H1 (cell line): ENCODE results near the gene ROR1. TPM values are rescaled to one million over a fixed set of nuclear protein-coding genes. Genes with fewer than 3 reads are reported as not detected.

Experiments
- CTCF ChIA-PET: fragments of 300-600 bp; sonication (Branson Sonifier 250); formaldehyde crosslinking; loops from one replicate; lab custom pipeline; 2021; ENCODE audit not compliant: partially characterized antibody; lab: Charles Lee
- POLR2A ChIA-PET: fragments of 300-600 bp; sonication (Branson Sonifier 250); formaldehyde crosslinking; loops from one replicate; lab custom pipeline; 2021; ENCODE audit warnings: inconsistent platforms; ENCODE audit not compliant: partially characterized antibody; lab: Charles Lee
- DNase-seq, 2 experiments: peaks; one replicate each; pipeline versions ENCODE4 v3.0.0 to v3.0.0-alpha.2; 2010 to 2022; ENCODE audit warnings: low spot score in 2 of 2, low read depth in 1 of 2, mixed read lengths in 1 of 2
- FAIRE-seq: peaks from 2 replicates; lab custom pipeline; 2011; peaks lifted over from hg19 to GRCh38; lab: Jason Lieb, UNC
- H2AFZ ChIP-seq: 2 replicates; pipeline ENCODE4 v1.8.1; 2012; ENCODE audit warnings: low read length, inconsistent platforms
- H2AK5ac ChIP-seq: 2 replicates; pipeline ENCODE4 v1.6.1; 2013; ENCODE audit warnings: low read depth, low read length
- H2BK120ac ChIP-seq: replicated peaks from 2 replicates; pipeline ENCODE3; 2013; ENCODE audit warnings: low read depth, low read length, inconsistent platforms
- H2BK12ac ChIP-seq: 2 replicates; pipeline ENCODE4 v1.6.1; 2013; ENCODE audit warnings: low read depth, low read length
- H2BK15ac ChIP-seq: 2 replicates; pipeline ENCODE4 v1.6.1; 2013; ENCODE audit warnings: low read length
- H2BK20ac ChIP-seq: 2 replicates; pipeline ENCODE4 v1.6.1; 2013; ENCODE audit warnings: low read length
- H2BK5ac ChIP-seq: 2 replicates; pipeline ENCODE4 v1.6.1; 2013; ENCODE audit warnings: low read depth, low read length
- H3K14ac ChIP-seq: 2 replicates; pipeline ENCODE4 v1.6.1; 2013; ENCODE audit warnings: inconsistent platforms; ENCODE audit not compliant: insufficient read length
- H3K18ac ChIP-seq: 2 replicates; pipeline ENCODE4 v1.6.1; 2013; ENCODE audit warnings: low read length; ENCODE audit errors: extremely low read depth
- H3K23ac ChIP-seq: 2 replicates; pipeline ENCODE4 v1.6.1; 2013; ENCODE audit warnings: inconsistent platforms; ENCODE audit not compliant: insufficient read length
- H3K23me2 ChIP-seq: 2 replicates; pipeline ENCODE4 v1.6.1; 2013; ENCODE audit warnings: low read depth, low read length
- H3K27ac ChIP-seq: 2 replicates; pipeline ENCODE4 v1.6.1; 2011; ENCODE audit warnings: low read depth, low read length, inconsistent platforms
- H3K27me3 ChIP-seq, 4 experiments: replicated peaks in 1 of 4; 1 replicate in 1 of 4; 2 replicates in 3 of 4; pipeline versions ENCODE4 v1.6.1 to v1.8.1; 2011 to 2013; ENCODE audit warnings: low read length in 3 of 4, mild to moderate bottlenecking in 3 of 4, inconsistent platforms in 2 of 4, mixed read lengths in 2 of 4, moderate library complexity in 1 of 4; ENCODE audit not compliant: control insufficient read depth in 3 of 4, insufficient read depth in 3 of 4; ENCODE audit errors: extremely low read depth in 1 of 4
- H3K36me3 ChIP-seq, 4 experiments: 2 replicates each; pipeline versions ENCODE4 v1.6.1 to v1.8.1; 2011 to 2013; ENCODE audit warnings: mild to moderate bottlenecking in 4 of 4, low read length in 3 of 4, moderate library complexity in 2 of 4, control low read depth in 1 of 4, inconsistent platforms in 1 of 4; ENCODE audit not compliant: insufficient read depth in 4 of 4, control insufficient read depth in 2 of 4
- H3K4ac ChIP-seq: replicated peaks from 2 replicates; pipeline ENCODE3; 2013; ENCODE audit warnings: low read length, low read depth, mixed read lengths, inconsistent platforms; ENCODE audit not compliant: insufficient read length
- H3K4me1 ChIP-seq, 4 experiments: replicated peaks in 1 of 4; 1 replicate in 1 of 4; 2 replicates in 3 of 4; pipeline versions ENCODE4 v1.6.1 to v1.8.1; 2011 to 2013; ENCODE audit warnings: low read length in 3 of 4, inconsistent platforms in 2 of 4, mixed read lengths in 1 of 4; ENCODE audit not compliant: insufficient read depth in 4 of 4, control insufficient read depth in 3 of 4
- H3K4me2 ChIP-seq, 2 experiments: 2 replicates each; pipeline versions ENCODE4 v1.6.1 to v1.8.1; 2011 to 2013; ENCODE audit warnings: low read depth in 2 of 2, low read length in 2 of 2, control low read depth in 1 of 2, inconsistent platforms in 1 of 2, mild to moderate bottlenecking in 1 of 2; ENCODE audit not compliant: insufficient read depth in 1 of 2
- H3K4me3 ChIP-seq, 4 experiments: fragments of 200-600, 300-600 bp in 1 of 4; sonication (generic), shearing (Covaris generic), sonication (Bioruptor Twin) in 1 of 4; 2 replicates each; pipeline versions ENCODE4 v1.5.1 to v1.8.1; 2011 to 2016; ENCODE audit warnings: low read length in 4 of 4, low read depth in 3 of 4, control low read depth in 2 of 4, inconsistent platforms in 2 of 4, mild to moderate bottlenecking in 2 of 4, mixed read lengths in 1 of 4, moderate library complexity in 1 of 4; ENCODE audit not compliant: insufficient read depth in 2 of 4; ENCODE audit errors: extremely low read depth in 1 of 4
- H3K56ac ChIP-seq: replicated peaks from 2 replicates; pipeline ENCODE3; 2013; ENCODE audit warnings: low read depth, mild to moderate bottlenecking, mixed read lengths, low read length, inconsistent platforms; ENCODE audit not compliant: insufficient read length
- H3K79me1 ChIP-seq: 2 replicates; pipeline ENCODE4 v1.6.1; 2013; ENCODE audit warnings: low read depth, low read length, control low read depth
- H3K79me2 ChIP-seq, 2 experiments: 2 replicates each; pipeline versions ENCODE4 v1.6.1 to v1.8.1; 2012 to 2013; ENCODE audit warnings: low read length in 2 of 2, mild to moderate bottlenecking in 2 of 2, inconsistent platforms in 1 of 2; ENCODE audit not compliant: insufficient read depth in 2 of 2, control insufficient read depth in 1 of 2
- H3K9ac ChIP-seq, 4 experiments: replicated peaks in 1 of 4; 1 replicate in 1 of 4; 2 replicates in 3 of 4; pipeline versions ENCODE4 v1.6.1 to v1.8.1; 2011 to 2013; ENCODE audit warnings: low read depth in 3 of 4, low read length in 3 of 4, control low read depth in 2 of 4, mild to moderate bottlenecking in 2 of 4, moderate library complexity in 2 of 4, inconsistent platforms in 1 of 4; ENCODE audit errors: extremely low read depth in 1 of 4
- H3K9me3 ChIP-seq, 2 experiments: 2 replicates each; pipeline versions ENCODE4 v1.6.1 to v1.8.1; 2012 to 2013; ENCODE audit warnings: mild to moderate bottlenecking in 2 of 2, moderate library complexity in 2 of 2, control low read depth in 1 of 2, inconsistent platforms in 1 of 2, low read depth in 1 of 2, low read length in 1 of 2, mixed read lengths in 1 of 2; ENCODE audit not compliant: insufficient read depth in 2 of 2
- H4K20me1 ChIP-seq, 2 experiments: replicated peaks in 1 of 2; 2 replicates each; pipeline versions ENCODE3 to v1.8.1; 2011 to 2013; ENCODE audit warnings: inconsistent platforms in 2 of 2, low read length in 2 of 2, mild to moderate bottlenecking in 1 of 2; ENCODE audit not compliant: insufficient read depth in 2 of 2, control insufficient read depth in 1 of 2
- H4K5ac ChIP-seq: 2 replicates; pipeline ENCODE4 v1.6.1; 2013; ENCODE audit warnings: low read length, low read depth, mixed read lengths, inconsistent platforms; ENCODE audit not compliant: insufficient read length
- H4K8ac ChIP-seq: 2 replicates; pipeline ENCODE4 v1.8.0; 2013; ENCODE audit warnings: mild to moderate bottlenecking, moderate library complexity, low read length, inconsistent platforms; ENCODE audit not compliant: insufficient read depth; ENCODE audit errors: extremely low read depth
- H4K91ac ChIP-seq: replicated peaks from 2 replicates; pipeline ENCODE3; 2013; ENCODE audit warnings: low read length, mixed read lengths, inconsistent platforms; ENCODE audit not compliant: insufficient read length
- CREB1 ChIP-seq: IDR thresholded peaks from 2 replicates; pipeline ENCODE4 v1.6.1; 2012; ENCODE audit warnings: inconsistent platforms
- KDM1A ChIP-seq: fragments of 200-600, 300-600 bp; sonication (generic); IDR thresholded peaks from 2 replicates; pipeline ENCODE4 v1.7.1; 2016; ENCODE audit warnings: mild to moderate bottlenecking, low read length, borderline replicate concordance
- RAD21 ChIP-seq, 2 experiments: IDR thresholded peaks in 1 of 2; conservative IDR thresholded peaks in 1 of 2; 2 replicates each; pipeline ENCODE4 v1.6.1; 2011; ENCODE audit warnings: low read depth in 2 of 2, low read length in 2 of 2, improper control_type of control experiment in 1 of 2, inconsistent platforms in 1 of 2, mild to moderate bottlenecking in 1 of 2, moderate library complexity in 1 of 2
- SIX5 ChIP-seq: IDR thresholded peaks from 2 replicates; pipeline ENCODE4 v1.6.1; 2011; ENCODE audit warnings: mild to moderate bottlenecking, low read depth, low read length
- TEAD4 ChIP-seq: IDR thresholded peaks from 2 replicates; pipeline ENCODE4 v1.6.1; 2012; ENCODE audit warnings: low read depth, low read length, inconsistent platforms, mixed read lengths
- WGBS, 2 experiments: shearing (Covaris generic) in 1 of 2; methylation state at CpG; one replicate each; pipeline versions ENCODE4 v1.1.6 to v1.1.7; 2013 to 2015; ENCODE audit warnings: low lambda C conversion rate in 2 of 2, mixed read lengths in 2 of 2, inconsistent platforms in 1 of 2, low coverage in 1 of 2, missing lambda C conversion rate in 1 of 2; ENCODE audit not compliant: insufficient replicate concordance in 2 of 2, insufficient coverage in 1 of 2, insufficient read length in 1 of 2; ENCODE audit errors: extremely low coverage in 1 of 2, missing lambda C conversion rate in 1 of 2; 5-methylcytosine and 5-hydroxymethylcytosine counted together
- polyA plus RNA-seq, 7 experiments: library from polyadenylated mRNA; depleted of rRNA in 3 of 7; stranded (reverse) in 5 of 7; unstranded in 2 of 7; fragments of >200 nt in 5 of 7; fragments of 200-250 nt in 2 of 7; gene quantifications; 1 replicate in 5 of 7; 2 replicates in 1 of 7; 4 replicates in 1 of 7; pipeline versions ENCODE4 v1.2.1 to v1.2.3, GENCODE V29; 2011 to 2013; ENCODE audit warnings: missing spikeins in 2 of 7, mixed read lengths in 2 of 7
- total RNA-seq: library from RNA; stranded (reverse); fragmentation: NEBNext Ultra II Directional; extraction: Animal tissue kit (Norgen Biotek cat#: 25700); gene quantifications from 2 replicates; pipeline ENCODE4 v1.2.1, GENCODE V29; 2021
- TF ChIP-seq, protein P1 (sequence below), 3 experiments: IDR thresholded peaks; 1 replicate in 2 of 3; 2 replicates in 1 of 3; pipeline versions ENCODE4 v1.5.1 to v1.6.1; 2011; ENCODE audit warnings: low read length in 3 of 3, mild to moderate bottlenecking in 3 of 3, inconsistent platforms in 2 of 3, low read depth in 1 of 3, moderate library complexity in 1 of 3; ENCODE audit not compliant: insufficient read depth in 1 of 3; ENCODE audit errors: control extremely low read depth in 1 of 3

The ROR1 gene
- total and polyA plus RNA-seq, 2 of the 8 experiments (the other 6 are each of a cell fraction or from before 2014, with no cell fraction given), result 33.6 to 73.6 TPM

DNA sequence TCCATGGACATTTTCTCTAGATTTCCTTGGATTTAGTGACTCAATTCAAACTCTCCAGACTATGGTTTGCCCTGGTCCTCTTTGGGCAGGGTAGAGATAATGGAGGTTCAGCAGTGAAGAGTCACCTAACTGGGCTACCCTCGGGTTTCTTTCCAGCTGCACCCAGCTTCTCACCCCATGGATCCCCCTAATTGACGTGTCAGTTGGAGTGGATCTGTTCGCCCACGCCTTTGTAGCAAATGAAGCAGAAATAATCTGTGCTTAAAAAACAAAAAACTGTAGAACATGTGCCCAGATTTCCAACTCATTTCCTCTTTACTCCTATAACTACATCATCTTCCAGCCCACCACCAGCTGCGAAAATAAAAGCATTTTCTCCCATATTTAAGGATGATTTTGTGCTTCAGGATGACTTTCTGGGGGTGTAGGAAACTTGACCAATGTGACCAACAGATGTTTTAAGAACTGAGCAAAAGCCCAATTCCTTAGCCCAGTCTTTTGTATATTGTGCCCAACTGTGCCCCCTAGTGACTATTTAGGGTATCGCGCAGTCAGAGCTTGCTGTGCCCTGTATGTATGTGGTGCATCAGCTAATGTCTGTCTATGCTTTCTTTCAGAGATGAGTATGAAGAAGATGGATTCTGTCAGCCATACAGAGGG is 363.1 kb downstream of the ROR1 start:
- H3K4me3 ChIP-seq, result no peak overlapping the region
- CTCF ChIA-PET, result interaction anchor here (0.6 to 5.7 kb wide), 67 partner anchors 8 to 1069 kb away, joined by 3 to 56 read pairs (median 4); partner anchors contain the start of gene ROR1
- H3K23ac ChIP-seq, result no peak overlapping the region
- no peak overlapping the region for H3K56ac ChIP-seq
- 48% methylated on average over 7 of the region's 7 CpGs; no CpG with 5 or more reads in 1 of the 2 experiments for WGBS, 2 experiments
- no peaks in the 10 kb centered on the region for H3K79me1 ChIP-seq
- H4K20me1 ChIP-seq, result peaks cover 1 to 3% of the 10 kb centered on the region in 2 experiments
- no peaks in the 10 kb centered on the region for H3K23me2 ChIP-seq
- H2BK5ac ChIP-seq, result no peak overlapping the region
- no peak overlapping the region for H4K8ac ChIP-seq
- peaks cover 5 to 36% (median 22%) of the 10 kb centered on the region in 4 experiments; a peak in 7 of 8 replicates for H3K36me3 ChIP-seq
- no peak overlapping the region for H2AK5ac ChIP-seq
- no peaks in the 10 kb centered on the region for H3K27me3 ChIP-seq
- H3K4me1 ChIP-seq, result no peaks in the 10 kb centered on the region
- H3K9ac ChIP-seq, result no peak overlapping the region
- no peak overlapping the region for H3K14ac ChIP-seq
- H3K27ac ChIP-seq, result no peak overlapping the region
- DNase-seq, result peak; percentile 49 to 93
- no peaks in the 10 kb centered on the region for H3K79me2 ChIP-seq
- no peak overlapping the region for H2BK15ac ChIP-seq
- H2BK12ac ChIP-seq, result no peak overlapping the region
- no peak overlapping the region for H2AFZ ChIP-seq
- POLR2A ChIA-PET, result interaction anchor here (1.4 kb wide), 1 partner anchor 11 kb away, joined by 4 read pairs; no protein-coding TSS in a partner anchor
- no peak overlapping the region for H3K18ac ChIP-seq
- peak; percentile 87 for FAIRE-seq
- H2BK20ac ChIP-seq, result no peak overlapping the region
- no peak overlapping the region for H2BK120ac ChIP-seq
- H4K91ac ChIP-seq, result no peak overlapping the region
- no peak overlapping the region for H4K5ac ChIP-seq
- H3K9me3 ChIP-seq, result no peaks in the 10 kb centered on the region
- no peak overlapping the region for H3K4ac ChIP-seq
- no peak overlapping the region for H3K4me2 ChIP-seq
- no peak for TF ChIP-seq SIX5
- no peak for TF ChIP-seq KDM1A
- 0 out of 2 replicates have a peak, but pooled peaks have one; percentile 9 for TF ChIP-seq TEAD4
- peak; percentile 46; the same call in 1 of the 2 replicates for TF ChIP-seq CREB1
- peak; percentile 87 to 90 for TF ChIP-seq RAD21 (IDR thresholded peaks at IDR 0.05 in 1 of 2, conservative IDR thresholded peaks at IDR 0.05 in 1 of 2; ENCODE audit: low read depth in 2 of 2, low read length in 2 of 2)
- TF ChIP-seq, protein P1, sequence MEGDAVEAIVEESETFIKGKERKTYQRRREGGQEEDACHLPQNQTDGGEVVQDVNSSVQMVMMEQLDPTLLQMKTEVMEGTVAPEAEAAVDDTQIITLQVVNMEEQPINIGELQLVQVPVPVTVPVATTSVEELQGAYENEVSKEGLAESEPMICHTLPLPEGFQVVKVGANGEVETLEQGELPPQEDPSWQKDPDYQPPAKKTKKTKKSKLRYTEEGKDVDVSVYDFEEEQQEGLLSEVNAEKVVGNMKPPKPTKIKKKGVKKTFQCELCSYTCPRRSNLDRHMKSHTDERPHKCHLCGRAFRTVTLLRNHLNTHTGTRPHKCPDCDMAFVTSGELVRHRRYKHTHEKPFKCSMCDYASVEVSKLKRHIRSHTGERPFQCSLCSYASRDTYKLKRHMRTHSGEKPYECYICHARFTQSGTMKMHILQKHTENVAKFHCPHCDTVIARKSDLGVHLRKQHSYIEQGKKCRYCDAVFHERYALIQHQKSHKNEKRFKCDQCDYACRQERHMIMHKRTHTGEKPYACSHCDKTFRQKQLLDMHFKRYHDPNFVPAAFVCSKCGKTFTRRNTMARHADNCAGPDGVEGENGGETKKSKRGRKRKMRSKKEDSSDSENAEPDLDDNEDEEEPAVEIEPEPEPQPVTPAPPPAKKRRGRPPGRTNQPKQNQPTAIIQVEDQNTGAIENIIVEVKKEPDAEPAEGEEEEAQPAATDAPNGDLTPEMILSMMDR (IDR thresholded peaks at IDR 0.05; ENCODE audit: control extremely low read depth in 1 of 3, insufficient read depth in 1 of 3, low read depth in 1 of 3, low read length in 3 of 3), result peak; percentile 57 to 92 (median 72)
